SH-SY5Y (cell line): Measurements from ENCODE around the gene AIFM3.

Experiments used
- GATA2 ChIP-seq: IDR thresholded peaks from 2 replicates; pipeline ENCODE4 v1.6.1; 2011; ENCODE audit warnings: mild to moderate bottlenecking, low read depth, low read length
- GATA3 ChIP-seq: IDR thresholded peaks from 2 replicates; pipeline ENCODE4 v1.6.1; 2011; ENCODE audit warnings: low read depth, mild to moderate bottlenecking, low read length, moderate library complexity

GRCh38 chr22:21009638-21010425, 42.8 kb downstream of the AIFM3 start:
- no peak for TF ChIP-seq GATA2
- TF ChIP-seq GATA3: no peak
